ENCODE measurements around the gene UBXN6.
A peak's percentile ranks its signal among the peaks of the same experiment; 100 is the strongest.

UBXN6 gene

DNA sequence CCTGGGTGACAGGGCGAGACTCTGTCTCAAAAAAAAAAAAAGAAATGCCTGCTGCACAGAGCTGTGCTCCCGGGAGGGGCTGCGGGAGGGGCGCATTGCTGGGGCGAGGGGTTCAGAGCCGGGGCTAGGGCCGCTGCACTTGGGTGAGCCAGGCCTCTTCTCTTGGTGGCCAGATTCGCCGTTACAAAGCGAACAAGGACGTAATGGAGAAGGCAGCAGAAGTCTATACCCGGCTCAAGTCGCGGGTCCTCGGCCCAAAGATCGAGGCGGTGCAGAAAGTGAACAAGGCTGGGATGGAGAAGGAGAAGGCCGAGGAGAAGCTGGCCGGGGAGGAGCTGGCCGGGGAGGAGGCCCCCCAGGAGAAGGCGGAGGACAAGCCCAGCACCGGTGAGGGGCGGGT, 41.7 kb upstream of the UBXN6 start:
- no peak overlapping the region for H3K4me3 ChIP-seq (ENCODE audit: low read length)
- TF ChIP-seq, protein P1, sequence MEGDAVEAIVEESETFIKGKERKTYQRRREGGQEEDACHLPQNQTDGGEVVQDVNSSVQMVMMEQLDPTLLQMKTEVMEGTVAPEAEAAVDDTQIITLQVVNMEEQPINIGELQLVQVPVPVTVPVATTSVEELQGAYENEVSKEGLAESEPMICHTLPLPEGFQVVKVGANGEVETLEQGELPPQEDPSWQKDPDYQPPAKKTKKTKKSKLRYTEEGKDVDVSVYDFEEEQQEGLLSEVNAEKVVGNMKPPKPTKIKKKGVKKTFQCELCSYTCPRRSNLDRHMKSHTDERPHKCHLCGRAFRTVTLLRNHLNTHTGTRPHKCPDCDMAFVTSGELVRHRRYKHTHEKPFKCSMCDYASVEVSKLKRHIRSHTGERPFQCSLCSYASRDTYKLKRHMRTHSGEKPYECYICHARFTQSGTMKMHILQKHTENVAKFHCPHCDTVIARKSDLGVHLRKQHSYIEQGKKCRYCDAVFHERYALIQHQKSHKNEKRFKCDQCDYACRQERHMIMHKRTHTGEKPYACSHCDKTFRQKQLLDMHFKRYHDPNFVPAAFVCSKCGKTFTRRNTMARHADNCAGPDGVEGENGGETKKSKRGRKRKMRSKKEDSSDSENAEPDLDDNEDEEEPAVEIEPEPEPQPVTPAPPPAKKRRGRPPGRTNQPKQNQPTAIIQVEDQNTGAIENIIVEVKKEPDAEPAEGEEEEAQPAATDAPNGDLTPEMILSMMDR (IDR thresholded peaks at IDR 0.05; ENCODE audit: insufficient read depth, low read depth, low read length, missing control alignments): no peak
- no peak for DNase-seq (ENCODE audit: low read depth)

DNA sequence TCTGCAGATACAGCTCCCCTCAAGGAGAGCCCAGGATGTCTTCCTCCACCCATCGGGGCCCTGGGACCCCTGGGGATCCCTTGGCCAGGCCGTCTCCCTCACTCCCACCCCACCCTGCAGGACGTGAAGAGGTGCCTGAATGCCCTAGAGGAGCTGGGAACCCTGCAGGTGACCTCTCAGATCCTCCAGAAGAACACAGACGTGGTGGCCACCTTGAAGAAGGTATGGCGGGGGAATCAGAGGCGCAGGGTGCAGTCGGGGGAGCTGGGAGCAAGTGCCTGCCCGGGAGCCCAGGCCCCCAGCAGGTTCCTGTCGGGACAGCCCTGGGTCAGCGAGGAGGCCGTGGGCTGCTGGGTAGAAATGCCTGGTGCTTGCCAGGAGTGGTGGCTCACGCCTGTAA, 41.1 kb upstream of the UBXN6 start:
- no peak for DNase-seq (ENCODE audit: low read depth)
- TF ChIP-seq, protein P1 (IDR thresholded peaks at IDR 0.05; ENCODE audit: insufficient read depth, low read depth, low read length, missing control alignments): no peak
- H3K4me3 ChIP-seq (ENCODE audit: low read length): no peak overlapping the region

DNA sequence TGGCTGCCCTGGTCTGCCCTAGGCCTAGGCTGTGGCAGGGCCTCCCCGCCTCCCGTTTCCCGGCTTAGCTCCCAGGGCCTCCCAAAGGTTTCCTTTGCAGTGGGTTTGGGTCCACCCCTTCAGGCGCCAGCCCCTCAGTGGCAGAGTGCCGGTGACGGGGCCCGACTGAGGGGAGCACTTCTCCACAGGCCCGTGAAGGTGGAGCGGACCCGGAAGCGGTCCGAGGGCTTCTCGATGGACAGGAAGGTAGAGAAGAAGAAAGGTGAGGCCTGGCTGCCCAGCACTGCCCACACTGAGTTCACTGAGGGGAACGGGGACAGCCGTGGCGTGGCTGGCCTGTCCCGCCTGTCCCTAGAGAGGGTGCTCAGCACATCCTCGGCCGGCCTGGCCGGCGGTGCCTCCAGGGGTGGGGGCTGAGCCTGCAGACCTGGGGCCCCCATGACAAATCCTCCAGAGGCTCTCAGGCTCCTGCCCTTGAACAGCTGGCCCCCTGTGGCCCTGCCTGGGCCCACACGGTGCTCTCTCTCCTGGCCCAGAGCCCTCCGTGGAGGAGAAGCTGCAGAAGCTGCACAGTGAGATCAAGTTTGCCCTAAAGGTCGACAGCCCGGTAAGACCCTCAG, 40.3 kb upstream of the UBXN6 start:
- H3K4me3 ChIP-seq (ENCODE audit: low read length): no peak overlapping the region
- TF ChIP-seq, protein P1 (IDR thresholded peaks at IDR 0.05; ENCODE audit: insufficient read depth, low read depth, low read length, missing control alignments): no peak
- no peak for DNase-seq (ENCODE audit: low read depth)

DNA sequence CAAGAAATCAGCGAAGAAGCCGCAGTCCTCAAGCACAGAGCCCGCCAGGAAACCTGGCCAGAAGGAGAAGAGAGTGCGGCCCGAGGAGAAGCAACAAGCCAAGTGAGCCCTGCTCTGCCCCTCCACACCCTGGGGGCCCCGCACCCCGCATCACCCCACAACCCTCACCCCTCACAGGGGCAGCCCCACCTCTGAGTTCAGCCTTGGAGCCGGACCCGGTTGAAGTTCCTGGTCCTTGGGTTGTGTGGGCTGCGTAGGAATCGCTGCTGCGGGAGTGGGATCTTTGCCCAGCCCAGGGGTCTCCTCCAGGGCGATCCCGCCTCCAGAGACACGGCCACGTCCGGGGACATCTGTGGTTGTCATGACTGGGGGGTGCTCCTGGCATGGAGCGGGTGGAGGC, 38.7 kb upstream of the UBXN6 start:
- no peak for DNase-seq (ENCODE audit: low read depth)

DNA sequence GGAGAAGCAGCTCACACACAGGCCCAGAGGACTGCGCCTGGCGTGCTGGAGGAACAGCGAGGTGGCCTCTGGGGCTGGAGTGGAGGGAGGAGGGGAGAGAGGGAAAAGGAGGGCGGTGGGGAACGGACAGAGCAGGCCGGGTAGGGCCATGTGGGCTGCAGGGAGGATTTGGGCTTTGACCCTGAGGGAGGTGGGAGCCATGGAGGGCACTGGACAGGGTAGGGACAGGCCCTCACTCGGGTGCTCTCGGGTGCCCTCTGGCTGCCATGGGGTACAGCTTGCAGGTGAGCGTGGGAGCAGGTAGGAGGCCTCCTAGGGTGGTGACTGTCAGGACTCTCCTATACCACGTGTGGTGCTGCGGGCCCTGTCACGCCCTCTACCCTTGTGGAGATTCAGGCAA, 37.9 kb upstream of the UBXN6 start:
- H3K4me3 ChIP-seq (ENCODE audit: low read length): no peak overlapping the region
- peak; percentile 46 for DNase-seq (ENCODE audit: low read depth)
- TF ChIP-seq, protein P1 (IDR thresholded peaks at IDR 0.05; ENCODE audit: insufficient read depth, low read depth, low read length, missing control alignments): peak; percentile 50

More for the DNA sequence above, 38.7 kb upstream of the UBXN6 start:
- no peak overlapping the region for H3K4me3 ChIP-seq (ENCODE audit: low read length)
- TF ChIP-seq, protein P1 (IDR thresholded peaks at IDR 0.05; ENCODE audit: insufficient read depth, low read depth, low read length, missing control alignments): no peak

DNA sequence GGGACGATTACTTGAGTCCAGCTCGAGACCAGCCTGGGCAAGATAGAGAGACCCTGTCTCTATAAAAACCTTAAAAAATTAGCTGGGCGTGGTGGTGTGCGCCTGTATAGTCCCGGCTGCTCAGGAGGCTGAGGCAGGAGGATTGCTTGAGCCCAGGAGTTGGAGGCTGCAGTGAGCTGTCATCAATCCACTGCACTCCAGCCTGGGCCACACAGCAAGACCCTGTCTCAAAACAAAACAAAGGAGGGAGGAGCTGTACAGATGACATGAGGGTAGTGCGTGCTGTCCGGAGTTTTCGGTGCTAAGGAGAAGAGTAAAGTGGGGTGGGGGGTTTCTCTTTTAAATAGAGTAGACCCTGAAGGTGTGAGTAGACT, 37.1 kb upstream of the UBXN6 start:
- no peak overlapping the region for H3K4me3 ChIP-seq (ENCODE audit: low read length)
- TF ChIP-seq, protein P1 (IDR thresholded peaks at IDR 0.05; ENCODE audit: insufficient read depth, low read depth, low read length, missing control alignments): no peak
- no peak for DNase-seq (ENCODE audit: low read depth)
